ENCODE measurements around the gene HIGD2A. TPM values are rescaled to one million over a fixed set of nuclear protein-coding genes. Genes with fewer than 3 reads are reported as not detected.

HIGD2A gene
- total and polyA plus RNA-seq, 2 of the 13 experiments (the other 11 are each of a cell fraction or from before 2014, with no cell fraction given): 89.2 to 146 TPM

- TF ChIP-seq ZNF33B (CRISPR knock-in tag; IDR thresholded peaks at IDR 0.05): no peak
- peak; percentile 46; the same call in 1 of the 2 replicates for TF ChIP-seq RXRA (CRISPR knock-in tag; IDR thresholded peaks at IDR 0.05)
- no peak for TF ChIP-seq USF2 (IDR thresholded peaks at IDR 0.05; ENCODE audit: low read depth, low read length)
- TF ChIP-seq USF2 (CRISPR knock-in tag; IDR thresholded peaks at IDR 0.05; ENCODE audit: borderline replicate concordance): no peak
- TF ChIP-seq ZMYM2 (CRISPR knock-in tag; IDR thresholded peaks at IDR 0.05): no peak
- no peak for TF ChIP-seq WIZ (CRISPR knock-in tag; IDR thresholded peaks at IDR 0.05)
- no peak for TF ChIP-seq ETV6 (CRISPR knock-in tag; conservative IDR thresholded peaks at IDR 0.05)
- no peak for TF ChIP-seq CEBPZ (IDR thresholded peaks at IDR 0.05; ENCODE audit: low read length)
- TF ChIP-seq ATF4 (CRISPR knock-in tag; IDR thresholded peaks at IDR 0.05): no peak
- no peak for TF ChIP-seq TEAD3 (CRISPR knock-in tag; optimal IDR thresholded peaks at IDR 0.05; ENCODE audit: borderline replicate concordance)
- TF ChIP-seq ZNF232 (CRISPR knock-in tag; IDR thresholded peaks at IDR 0.05; ENCODE audit: borderline replicate concordance): no peak
- no peak for TF ChIP-seq PHF8 (CRISPR knock-in tag; IDR thresholded peaks at IDR 0.05)
- no peak for TF ChIP-seq MBNL3 (CRISPR knock-in tag; conservative IDR thresholded peaks at IDR 0.05)
- no peak for TF ChIP-seq ZNF747 (CRISPR knock-in tag; IDR thresholded peaks at IDR 0.05; ENCODE audit: borderline replicate concordance)
- TF ChIP-seq KLF6 (CRISPR knock-in tag; IDR thresholded peaks at IDR 0.05): no peak
- TF ChIP-seq SATB2 (CRISPR knock-in tag; IDR thresholded peaks at IDR 0.05): no peak
- no peak for TF ChIP-seq HNF1B (CRISPR knock-in tag; IDR thresholded peaks at IDR 0.05)
- TF ChIP-seq HNF4A (CRISPR knock-in tag; IDR thresholded peaks at IDR 0.05): no peak
- no peak for TF ChIP-seq ZNF652 (CRISPR knock-in tag; IDR thresholded peaks at IDR 0.05; ENCODE audit: borderline replicate concordance, low read depth)
- TF ChIP-seq ZNF577 (CRISPR knock-in tag; IDR thresholded peaks at IDR 0.05; ENCODE audit: borderline replicate concordance, low read depth): no peak
- TF ChIP-seq RAD21 (CRISPR knock-in tag; IDR thresholded peaks at IDR 0.05): peak; percentile 23; the same call in 1 of the 2 replicates
- no peak for TF ChIP-seq DNMT1 (CRISPR knock-in tag; IDR thresholded peaks at IDR 0.05)
- no peak for TF ChIP-seq CCDC6 (CRISPR knock-in tag; IDR thresholded peaks at IDR 0.05)
- no peak for TF ChIP-seq ZNF572 (CRISPR knock-in tag; IDR thresholded peaks at IDR 0.05)
Measured at GRCh38 chr5:176429972-176430371, 41.4 kb downstream of the HIGD2A start (continued).

All from HepG2 (cell line).